ENCODE results near the gene AKR1E2.

- TF ChIP-seq POLR2A (IDR thresholded peaks at IDR 0.05; ENCODE audit: low read depth, low read length) (no peak), POLR2AphosphoS5 (IDR thresholded peaks at IDR 0.05; ENCODE audit: low read depth, low read length) (no peak)
Observed at GRCh38 chr10:4803822-4804221, 22.2 kb upstream of the AKR1E2 start.

Measured in GM12891 (cell line).